WTC11 (cell line): ENCODE data around the gene TEX12.

Source experiments
- ATF1 ChIP-seq: sonication (generic); formaldehyde crosslinking; IDR thresholded peaks from 2 replicates; pipeline ENCODE4 v1.8.1; 2023; ENCODE audit warnings: mild to moderate bottlenecking, moderate library complexity, missing genetic modification reagents
- ATF6 ChIP-seq: sonication (generic); formaldehyde crosslinking; IDR thresholded peaks from 2 replicates; pipeline ENCODE4 v1.8.1; 2023; ENCODE audit warnings: mild to moderate bottlenecking, missing genetic modification reagents
- CREB1 ChIP-seq: sonication (generic); formaldehyde crosslinking; IDR thresholded peaks from 2 replicates; pipeline ENCODE4 v1.8.0; 2023; ENCODE audit warnings: mild to moderate bottlenecking, missing genetic modification reagents
- FOXK1 ChIP-seq: sonication (generic); formaldehyde crosslinking; IDR thresholded peaks from 2 replicates; pipeline ENCODE4 v1.8.0; 2022; ENCODE audit warnings: mild to moderate bottlenecking, moderate library complexity, missing genetic modification reagents
- GABPB1 ChIP-seq: sonication (generic); formaldehyde crosslinking; IDR thresholded peaks from 2 replicates; pipeline ENCODE4 v1.8.1; 2023; ENCODE audit warnings: mild to moderate bottlenecking, missing genetic modification reagents
- NFE2L1 ChIP-seq: sonication (generic); formaldehyde crosslinking; IDR thresholded peaks from 2 replicates; pipeline ENCODE4 v1.8.1; 2023; ENCODE audit warnings: missing genetic modification reagents
- SP1 ChIP-seq: sonication (generic); formaldehyde crosslinking; conservative IDR thresholded peaks from 2 replicates; pipeline ENCODE4 v1.8.1; 2022; ENCODE audit warnings: missing genetic modification reagents
- TEAD1 ChIP-seq: sonication (generic); formaldehyde crosslinking; IDR thresholded peaks from 2 replicates; pipeline ENCODE4 v1.8.0; 2022; ENCODE audit warnings: mild to moderate bottlenecking, missing genetic modification reagents
- ZNF317 ChIP-seq: sonication (generic); formaldehyde crosslinking; IDR thresholded peaks from 2 replicates; pipeline ENCODE4 v1.8.1; 2023; ENCODE audit warnings: low read depth, mild to moderate bottlenecking, moderate library complexity, missing genetic modification reagents, borderline replicate concordance
- ZNF425 ChIP-seq: fragments of 250-450 bp; sonication (Bioruptor Pico); conservative IDR thresholded peaks from 2 replicates; pipeline ENCODE4 v1.9.0; 2021; ENCODE audit warnings: mild to moderate bottlenecking
- TF ChIP-seq, protein P1 (sequence below): fragments of 200-600 bp; IDR thresholded peaks from 2 replicates; pipeline ENCODE4 v1.8.0; 2022; ENCODE audit warnings: antibody characterized with exemption
- TF ChIP-seq, protein P2 (sequence below): sonication (generic); formaldehyde crosslinking; IDR thresholded peaks from 2 replicates; pipeline ENCODE4 v1.8.1; 2022; ENCODE audit warnings: mild to moderate bottlenecking, missing genetic modification reagents, moderate library complexity, borderline replicate concordance

DNA sequence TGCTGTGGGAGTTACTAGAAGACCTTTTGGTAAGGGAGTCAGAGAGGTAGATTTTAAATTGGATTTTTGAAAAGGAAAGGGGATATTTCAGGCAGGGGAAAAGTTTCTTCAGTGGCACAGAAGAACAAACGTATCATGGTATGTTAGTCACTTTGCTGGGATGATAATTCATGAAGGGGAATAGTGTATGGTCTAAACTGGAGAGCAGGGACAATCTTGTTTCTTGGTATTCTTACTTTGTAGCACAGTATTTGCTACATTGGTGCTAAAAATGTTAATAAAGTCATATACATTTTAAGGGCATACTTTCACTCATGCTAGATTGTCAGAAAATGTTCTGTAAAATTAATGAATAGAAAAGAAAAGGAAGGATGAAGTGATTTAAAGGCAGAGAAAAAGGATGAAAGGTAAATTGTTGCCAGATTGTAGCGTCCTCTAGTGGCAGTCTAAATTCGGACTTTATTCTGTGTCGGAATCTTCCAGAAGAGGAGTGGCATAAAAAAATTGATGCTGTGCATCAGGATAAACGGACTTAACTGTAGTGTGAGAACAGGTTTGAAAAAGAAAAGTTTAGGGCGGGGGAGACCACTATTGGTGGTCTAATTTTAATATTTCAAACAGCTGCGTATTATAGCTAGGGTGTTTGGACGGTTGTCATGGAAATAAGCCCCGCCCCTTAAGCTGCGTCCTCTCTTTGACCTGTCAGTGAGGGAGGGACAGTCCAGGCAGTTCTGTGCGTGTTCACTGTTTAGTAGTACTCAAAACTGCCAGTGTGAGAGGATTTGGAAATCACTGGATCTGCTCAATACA lies 7.8 kb downstream of the TEX12 start, which contains the start of gene BCO2:
- TF ChIP-seq, protein P1, sequence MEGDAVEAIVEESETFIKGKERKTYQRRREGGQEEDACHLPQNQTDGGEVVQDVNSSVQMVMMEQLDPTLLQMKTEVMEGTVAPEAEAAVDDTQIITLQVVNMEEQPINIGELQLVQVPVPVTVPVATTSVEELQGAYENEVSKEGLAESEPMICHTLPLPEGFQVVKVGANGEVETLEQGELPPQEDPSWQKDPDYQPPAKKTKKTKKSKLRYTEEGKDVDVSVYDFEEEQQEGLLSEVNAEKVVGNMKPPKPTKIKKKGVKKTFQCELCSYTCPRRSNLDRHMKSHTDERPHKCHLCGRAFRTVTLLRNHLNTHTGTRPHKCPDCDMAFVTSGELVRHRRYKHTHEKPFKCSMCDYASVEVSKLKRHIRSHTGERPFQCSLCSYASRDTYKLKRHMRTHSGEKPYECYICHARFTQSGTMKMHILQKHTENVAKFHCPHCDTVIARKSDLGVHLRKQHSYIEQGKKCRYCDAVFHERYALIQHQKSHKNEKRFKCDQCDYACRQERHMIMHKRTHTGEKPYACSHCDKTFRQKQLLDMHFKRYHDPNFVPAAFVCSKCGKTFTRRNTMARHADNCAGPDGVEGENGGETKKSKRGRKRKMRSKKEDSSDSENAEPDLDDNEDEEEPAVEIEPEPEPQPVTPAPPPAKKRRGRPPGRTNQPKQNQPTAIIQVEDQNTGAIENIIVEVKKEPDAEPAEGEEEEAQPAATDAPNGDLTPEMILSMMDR = peak; percentile 58
- TF ChIP-seq ATF6 (CRISPR knock-in tag) (no peak), FOXK1 (CRISPR knock-in tag) (no peak), ZNF317 (no peak), CREB1 (CRISPR knock-in tag) (no peak), NFE2L1 (CRISPR knock-in tag) (no peak), TEAD1 (no peak), ATF1 (CRISPR knock-in tag) (no peak), ZNF425 (no peak), GABPB1 (CRISPR knock-in tag) (no peak), SP1 (CRISPR knock-in tag) (no peak)
- TF ChIP-seq, protein P2, sequence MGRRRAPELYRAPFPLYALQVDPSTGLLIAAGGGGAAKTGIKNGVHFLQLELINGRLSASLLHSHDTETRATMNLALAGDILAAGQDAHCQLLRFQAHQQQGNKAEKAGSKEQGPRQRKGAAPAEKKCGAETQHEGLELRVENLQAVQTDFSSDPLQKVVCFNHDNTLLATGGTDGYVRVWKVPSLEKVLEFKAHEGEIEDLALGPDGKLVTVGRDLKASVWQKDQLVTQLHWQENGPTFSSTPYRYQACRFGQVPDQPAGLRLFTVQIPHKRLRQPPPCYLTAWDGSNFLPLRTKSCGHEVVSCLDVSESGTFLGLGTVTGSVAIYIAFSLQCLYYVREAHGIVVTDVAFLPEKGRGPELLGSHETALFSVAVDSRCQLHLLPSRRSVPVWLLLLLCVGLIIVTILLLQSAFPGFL (CRISPR knock-in tag) = no peak
